ENCODE results near the gene SPATA32.

Gene SPATA32

DNA sequence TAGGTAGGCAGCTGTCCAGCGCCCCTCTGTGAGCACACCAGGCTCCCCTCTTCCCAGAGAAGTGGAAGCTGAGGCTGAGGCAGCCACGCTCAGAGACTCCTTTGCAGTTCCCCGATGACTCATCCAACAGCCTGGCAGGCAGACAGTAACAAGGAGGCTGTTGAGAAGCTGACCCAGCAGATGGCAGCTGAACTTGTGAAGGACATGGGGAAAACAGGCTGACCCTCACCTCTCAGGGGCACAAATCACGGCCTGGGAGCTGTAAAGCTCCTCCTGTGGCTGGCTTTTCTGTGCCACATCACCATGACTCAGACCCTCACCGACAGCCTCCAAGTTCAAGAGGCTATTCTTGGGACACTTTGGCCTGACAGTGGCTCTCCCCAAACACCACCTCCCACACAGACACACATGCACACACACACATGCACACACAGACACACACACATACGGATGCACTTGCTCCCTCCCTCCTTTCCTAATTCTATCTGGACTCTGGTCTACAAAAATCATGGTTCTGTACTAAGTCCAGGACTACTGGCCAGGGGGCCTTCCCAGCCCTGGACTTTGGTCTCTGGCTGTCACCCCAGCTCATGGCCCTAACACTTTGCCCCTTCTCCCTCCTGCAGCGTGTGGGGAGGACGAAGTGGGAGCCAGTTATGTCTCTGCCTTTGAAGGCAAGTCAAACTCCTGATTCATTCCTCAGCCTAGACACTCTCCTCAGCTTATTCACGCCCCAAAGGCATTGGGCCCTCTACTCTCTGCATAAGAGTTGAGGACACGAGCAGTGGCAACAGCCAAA is 31.7 kb upstream of the SPATA32 start:
- DNase-seq (ENCODE audit: low read depth), result no peak

DNA sequence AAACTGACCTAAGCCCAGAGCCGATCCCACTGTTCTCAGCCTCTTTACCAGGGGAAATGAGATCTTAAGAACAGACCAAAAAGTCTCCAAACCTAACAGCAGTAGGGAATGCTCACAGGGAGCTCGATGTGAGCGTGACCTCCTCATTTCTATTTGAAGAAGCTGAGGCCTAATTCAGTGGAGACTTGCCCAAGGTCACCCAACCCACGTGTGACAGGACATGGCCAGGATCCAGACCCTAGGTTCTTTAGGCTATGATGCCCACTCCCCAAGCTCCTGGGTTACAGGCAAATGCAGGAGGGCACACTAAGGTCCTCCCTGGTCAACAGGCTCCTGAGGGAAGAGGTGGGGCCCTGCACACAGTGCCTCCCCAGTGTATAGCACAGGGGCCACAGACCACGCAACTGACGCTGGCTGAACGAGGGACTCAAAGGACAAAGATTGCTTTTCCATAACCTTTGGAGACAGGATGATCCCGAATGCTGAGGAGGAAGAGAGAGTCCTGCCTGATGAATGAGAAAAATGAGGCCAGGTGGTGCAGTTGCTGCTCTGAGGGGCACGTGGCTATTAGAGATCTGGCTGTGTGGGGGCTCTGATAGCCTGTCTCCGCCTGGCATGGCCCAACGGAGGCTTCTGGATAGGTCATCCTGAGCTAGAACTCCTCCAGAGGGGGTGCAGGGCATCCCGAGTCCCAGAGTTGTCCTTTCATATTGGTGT is 31.0 kb upstream of the SPATA32 start:
- no peak for DNase-seq (ENCODE audit: low read depth)

DNA sequence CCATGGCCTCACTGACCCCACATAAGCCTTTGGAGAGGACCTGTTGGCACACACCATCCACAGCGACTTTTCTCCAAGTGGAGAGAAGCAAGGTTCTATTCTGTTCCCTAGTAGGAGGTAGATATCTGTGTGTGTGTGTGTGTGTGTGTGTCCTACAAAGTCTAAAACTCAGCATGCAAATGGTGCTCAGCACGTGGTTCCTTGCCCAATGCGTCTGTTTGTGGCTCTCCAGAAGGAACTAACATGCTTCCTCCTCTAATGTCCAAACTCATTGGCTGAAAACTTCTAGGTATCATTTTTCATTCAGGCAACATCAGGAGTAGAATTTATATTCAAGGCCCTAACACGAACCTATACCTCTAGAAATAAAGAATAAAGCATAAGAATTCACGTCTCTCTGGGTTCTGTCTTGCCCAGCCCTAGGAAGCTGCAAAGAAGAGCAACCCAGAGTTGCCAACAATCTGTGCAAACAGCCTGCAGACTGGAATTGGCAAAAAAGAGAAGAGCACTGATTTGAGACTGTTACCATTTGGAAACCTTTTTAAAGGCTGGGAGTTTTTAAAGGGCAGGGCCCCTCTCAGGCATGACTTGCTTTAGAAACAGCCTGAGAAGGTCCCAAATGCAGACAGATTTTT is 29.4 kb upstream of the SPATA32 start:
- DNase-seq (ENCODE audit: low read depth), result no peak

DNA sequence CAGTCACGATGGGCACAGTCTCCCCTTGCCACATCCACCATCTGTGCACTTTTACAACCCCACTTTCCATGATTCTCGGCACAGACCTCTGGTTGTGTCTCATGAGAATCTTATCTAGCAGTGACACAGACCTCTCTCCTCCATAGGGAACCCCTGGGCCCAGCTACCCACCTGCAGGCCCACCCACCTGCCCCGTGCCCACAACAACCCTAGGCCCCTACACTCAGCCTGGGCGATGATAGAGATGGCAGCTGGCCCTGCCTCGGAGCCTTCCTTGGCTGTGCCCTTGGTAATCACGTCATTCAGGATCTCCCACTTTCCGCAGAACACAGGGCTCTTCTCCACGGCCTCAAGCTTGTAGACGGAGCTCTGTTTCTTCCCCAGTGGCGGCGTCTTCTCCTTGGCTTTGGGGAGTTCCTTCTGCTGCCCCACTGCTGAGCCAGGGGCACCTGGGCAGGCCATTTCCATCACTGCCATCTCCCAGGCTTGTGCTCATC is 28.4 kb upstream of the SPATA32 start:
- no peak for DNase-seq (ENCODE audit: low read depth)

DNA sequence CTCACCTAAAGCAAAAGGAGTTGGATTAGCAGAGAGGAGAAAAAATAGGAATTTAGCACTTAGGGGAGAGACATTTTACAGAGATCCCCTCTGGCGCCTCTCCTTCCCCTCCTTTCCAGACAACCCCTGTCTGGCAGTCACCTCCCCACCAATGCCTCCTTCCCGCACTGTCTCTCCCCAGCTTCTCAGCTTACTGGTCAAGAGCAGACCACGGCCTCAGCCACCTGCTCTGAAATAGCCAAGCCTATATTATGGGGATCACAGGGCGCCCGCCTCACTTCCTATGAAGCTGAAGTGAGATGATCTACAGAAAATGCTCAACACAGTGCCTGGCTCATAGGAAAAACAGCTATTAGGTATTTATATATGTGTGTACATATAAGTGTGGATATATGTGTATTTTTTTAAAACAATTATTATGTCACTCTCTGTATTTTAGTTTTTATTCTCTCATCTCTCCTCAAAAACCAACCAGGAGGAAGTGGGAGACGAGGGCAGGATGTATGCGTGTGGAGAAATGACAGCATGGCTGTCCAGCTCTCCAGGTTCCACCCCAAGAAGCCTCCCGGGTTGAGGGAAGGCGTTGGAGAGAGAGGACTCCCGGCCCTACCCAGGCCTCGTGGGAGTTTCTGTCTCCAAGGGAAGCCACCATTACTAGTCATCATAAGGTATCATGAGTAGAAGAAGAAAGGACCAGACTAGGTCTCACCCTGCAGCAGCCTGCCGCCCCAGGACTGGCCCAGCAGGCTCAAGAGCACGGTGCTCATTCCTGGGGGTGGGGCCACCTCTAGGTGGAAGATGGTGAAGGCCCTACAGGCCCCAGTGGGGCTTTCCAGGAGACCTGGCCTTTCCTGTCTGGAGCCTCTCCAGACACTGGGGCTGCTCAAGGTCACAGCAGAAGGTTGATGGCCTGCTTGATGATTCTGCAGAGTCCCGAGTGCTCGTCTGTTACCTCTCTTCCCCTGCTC is 27.7 kb upstream of the SPATA32 start:
- DNase-seq (ENCODE audit: low read depth), result no peak

DNA sequence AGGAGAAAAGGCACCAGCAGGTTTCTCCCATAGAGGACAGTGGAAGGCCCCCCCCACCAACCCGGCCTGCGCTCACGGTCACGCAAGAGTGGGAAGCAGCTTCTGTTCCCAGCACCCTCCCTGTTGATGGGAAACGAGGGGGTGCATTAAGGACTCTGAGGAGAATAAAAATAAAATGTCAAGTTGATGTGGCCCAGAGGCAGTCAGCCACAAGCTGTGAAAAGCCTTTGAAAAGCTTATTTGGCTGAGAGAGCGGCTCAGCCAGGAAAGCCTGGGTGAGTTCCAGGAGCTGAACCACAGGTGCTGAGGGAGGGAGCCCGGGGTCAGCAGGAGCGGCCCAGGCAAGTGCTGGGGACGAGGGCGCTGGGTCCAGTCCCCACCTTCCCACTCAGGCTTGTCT is 26.9 kb upstream of the SPATA32 start:
- no peak for DNase-seq (ENCODE audit: low read depth)

DNA sequence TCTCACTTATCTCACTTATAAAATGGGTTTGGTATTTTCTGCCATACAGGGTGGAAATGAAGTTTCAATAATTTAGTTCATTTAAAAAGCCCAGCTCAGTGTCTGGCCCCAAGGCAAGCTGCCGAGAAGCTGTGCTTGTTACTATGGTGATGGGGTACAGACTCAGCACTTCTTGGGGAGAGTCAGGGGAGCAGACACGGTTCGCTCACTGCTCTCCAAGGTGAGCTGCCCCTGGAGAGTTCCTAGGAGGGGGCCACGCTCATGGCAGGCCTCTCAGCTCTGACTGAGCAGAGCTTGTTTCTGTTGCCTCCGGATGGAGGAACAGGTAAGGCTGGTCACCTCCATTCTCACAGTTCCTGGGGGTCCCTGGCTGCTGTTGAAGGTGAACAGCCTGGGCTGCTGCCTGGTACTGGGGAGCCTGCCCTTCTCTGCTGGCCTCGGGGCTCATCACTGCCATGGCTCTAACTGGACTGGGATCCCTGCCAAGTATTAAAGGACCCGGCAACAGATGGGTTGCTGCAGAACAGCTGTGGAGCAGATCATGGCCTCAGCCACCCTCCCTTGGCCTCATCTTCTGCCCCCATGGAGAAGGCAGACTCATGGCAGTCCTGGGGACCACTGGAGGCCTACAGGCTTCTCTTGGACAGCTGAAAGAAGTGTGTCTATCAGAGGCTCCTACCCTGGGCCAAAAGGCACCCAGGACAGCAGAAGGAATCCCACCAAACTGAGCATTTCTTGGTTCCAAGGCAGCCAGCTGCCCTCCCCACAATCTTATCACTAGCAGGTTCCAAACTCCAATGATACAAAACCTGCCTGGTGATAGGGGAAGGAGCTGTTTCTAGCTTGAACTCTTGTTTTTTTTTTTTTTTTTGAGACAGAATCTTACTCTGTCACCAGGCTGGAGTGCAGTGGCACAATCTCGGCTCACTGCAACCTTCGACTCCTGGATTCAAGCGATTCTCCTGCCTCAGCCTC is 25.9 kb upstream of the SPATA32 start:
- no peak for DNase-seq (ENCODE audit: low read depth)

DNA sequence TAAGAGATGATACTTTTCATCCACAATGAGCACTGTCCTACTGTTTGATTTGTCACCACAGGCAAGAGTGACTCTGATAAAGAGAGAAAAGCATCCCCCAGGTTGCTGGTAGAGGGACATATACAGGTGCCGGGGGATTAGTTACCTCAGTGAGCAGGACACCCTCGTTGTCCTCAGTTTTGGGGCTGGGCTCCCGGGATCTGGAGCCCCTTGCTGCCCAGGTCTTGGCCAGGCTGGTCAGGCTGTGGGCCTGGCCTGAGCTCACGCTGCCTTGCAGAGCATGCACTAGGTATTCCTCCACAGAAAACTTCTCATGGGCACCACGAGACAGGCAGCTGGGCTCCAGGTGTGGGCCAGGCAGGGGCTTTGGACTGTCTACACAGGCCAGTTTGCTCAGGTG is 24.4 kb upstream of the SPATA32 start:
- DNase-seq (ENCODE audit: low read depth), result no peak

DNA sequence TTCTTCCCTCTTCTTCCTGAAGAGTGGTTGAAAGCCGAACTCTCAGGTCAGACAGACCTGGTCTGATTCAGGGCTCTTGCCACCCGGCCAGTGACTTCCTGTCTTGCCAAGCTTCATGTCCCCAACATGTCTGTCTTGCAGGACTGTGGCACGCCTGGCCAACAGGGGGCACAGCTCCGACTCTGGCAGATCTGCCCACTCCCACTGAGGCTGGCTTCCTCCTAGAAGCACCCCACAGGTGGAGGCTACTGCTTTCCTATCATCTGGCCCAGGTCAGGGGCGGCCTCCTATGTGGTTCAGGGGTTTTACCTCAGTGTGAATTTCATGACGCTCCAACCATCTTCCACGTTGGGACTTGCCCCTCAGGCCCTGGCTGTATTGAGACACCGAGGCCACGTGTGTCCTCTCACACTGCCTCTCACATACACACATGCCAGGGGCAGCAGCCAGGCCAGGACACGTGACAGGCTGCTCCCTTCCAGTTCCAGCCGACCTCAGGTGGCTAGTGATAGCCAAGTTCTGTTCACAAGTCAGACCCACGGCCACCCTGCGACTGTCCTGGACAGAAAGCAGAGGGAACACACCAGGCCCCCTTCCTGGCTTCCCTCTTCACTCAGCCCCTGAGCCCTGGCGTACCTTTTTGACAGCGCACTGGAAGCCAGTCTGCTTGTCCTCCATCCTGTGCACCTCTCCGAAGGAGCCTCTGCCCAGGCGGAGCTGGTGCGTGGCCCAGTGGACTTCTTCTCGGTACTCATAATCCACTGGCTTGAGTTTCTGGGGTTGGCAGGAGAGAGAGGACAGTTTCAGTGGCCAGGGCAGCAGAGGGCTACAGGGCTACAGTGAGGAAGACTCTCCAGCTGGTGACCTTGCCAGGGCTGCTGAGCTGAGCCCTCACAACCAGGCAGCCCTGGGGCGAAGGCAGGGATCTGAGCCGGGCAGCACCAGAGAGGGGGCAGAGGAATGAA is 22.6 kb upstream of the SPATA32 start:
- no peak for DNase-seq (ENCODE audit: low read depth)

DNA sequence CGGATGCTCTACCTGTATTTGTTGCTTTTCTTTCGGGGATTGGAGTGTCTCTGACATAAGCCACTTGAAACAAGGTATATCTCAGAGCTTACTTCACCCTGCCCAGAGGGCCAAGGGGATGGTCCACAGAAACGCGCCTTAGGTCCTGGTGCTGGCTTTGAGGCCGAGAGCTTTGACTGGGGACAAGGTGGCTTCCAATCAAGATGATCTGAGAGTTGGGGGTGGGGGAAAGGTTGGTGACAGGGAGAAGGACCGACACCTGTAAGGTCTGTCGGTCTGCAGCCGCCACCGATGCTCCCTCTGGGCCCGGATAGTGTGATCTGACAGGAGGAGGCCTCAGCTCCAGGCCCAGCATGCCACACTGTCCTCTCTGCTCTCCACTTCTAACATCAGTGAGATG is 21.8 kb upstream of the SPATA32 start:
- DNase-seq (ENCODE audit: low read depth), result no peak

DNA sequence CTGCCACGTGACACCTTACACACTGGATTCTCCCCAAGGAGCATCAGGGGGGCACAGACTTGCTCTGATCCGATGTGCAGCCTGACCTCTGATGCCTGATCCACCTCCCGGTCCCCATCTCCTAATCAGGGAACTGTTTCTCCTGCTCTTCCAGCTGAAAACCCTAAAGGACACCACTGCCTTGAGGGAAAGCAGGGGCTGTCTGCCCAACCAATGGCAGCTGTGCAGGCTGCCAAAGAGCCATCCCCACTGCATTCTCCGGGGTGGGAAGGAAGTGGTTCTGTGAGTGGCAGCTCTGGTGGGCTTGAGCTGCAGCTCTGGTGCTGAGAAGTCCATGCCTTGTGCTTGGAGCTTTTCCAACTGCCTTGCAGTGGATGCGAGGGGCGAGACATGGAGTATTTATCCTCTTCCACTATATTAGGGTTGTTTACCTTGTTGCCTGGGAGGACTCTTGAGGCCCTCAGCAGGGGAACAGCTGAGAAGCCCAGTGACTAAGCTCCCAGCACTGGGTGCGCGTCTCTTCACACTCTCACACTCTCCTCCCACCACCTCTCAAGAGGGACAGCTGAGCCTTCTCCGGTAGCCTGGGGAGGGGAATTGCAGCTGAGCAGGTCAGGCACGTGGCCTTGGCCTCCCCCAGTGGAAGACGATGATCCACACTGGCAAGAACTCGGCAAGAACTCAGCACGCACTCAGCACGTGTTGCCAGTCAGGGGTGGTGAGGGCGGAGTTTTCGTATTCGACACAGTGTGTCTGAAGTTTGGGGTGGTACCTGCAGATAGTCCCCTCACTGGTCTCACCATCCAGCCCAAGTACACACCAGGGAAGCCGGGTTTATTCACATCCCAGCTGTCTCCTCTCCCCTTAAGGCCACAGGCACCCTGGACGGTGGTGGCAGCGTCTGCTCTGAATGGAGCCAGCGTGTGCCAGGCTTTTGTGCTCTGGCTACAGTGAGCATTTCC is 21.1 kb upstream of the SPATA32 start:
- no peak for DNase-seq (ENCODE audit: low read depth)

DNA sequence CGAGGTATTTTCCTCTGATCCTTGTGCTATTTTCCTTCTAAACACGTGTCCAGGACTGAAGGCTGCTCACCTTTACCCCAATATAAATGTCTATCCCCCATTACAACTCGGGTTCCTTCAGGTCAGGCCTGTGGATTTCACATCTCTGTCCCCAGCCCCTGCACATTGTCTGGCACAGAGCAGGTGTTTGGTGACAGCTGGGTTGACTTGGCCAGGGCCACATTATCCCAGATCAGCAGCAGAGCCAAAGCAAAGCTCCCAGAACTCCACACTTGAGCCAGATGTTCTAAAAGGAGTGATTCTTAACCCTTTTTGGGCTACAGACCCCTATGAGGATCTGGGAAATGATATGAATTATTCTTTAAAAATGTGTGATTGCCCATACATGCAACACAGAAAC is 18.0 kb upstream of the SPATA32 start:
- no peak for DNase-seq (ENCODE audit: low read depth)

DNA sequence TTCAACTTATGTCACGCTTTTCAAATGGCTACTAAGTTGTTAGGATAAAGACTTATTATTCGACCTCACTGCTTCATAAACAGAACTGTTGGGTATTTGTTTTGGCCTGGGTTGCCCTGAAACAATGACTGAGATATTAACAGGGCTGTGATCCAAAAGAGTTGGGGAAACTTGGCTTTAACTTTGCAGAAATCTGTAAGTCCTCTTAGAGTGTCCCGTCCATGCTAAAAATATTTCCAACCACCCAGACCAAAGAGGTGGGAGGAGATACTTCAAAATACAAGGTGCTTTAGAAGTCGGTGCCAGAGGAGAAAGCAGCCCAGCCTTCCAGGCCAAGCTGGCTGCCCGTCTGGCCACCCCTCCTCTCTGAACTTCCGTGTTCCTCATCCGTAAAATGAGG is 16.1 kb upstream of the SPATA32 start:
- no peak for DNase-seq (ENCODE audit: low read depth)

DNA sequence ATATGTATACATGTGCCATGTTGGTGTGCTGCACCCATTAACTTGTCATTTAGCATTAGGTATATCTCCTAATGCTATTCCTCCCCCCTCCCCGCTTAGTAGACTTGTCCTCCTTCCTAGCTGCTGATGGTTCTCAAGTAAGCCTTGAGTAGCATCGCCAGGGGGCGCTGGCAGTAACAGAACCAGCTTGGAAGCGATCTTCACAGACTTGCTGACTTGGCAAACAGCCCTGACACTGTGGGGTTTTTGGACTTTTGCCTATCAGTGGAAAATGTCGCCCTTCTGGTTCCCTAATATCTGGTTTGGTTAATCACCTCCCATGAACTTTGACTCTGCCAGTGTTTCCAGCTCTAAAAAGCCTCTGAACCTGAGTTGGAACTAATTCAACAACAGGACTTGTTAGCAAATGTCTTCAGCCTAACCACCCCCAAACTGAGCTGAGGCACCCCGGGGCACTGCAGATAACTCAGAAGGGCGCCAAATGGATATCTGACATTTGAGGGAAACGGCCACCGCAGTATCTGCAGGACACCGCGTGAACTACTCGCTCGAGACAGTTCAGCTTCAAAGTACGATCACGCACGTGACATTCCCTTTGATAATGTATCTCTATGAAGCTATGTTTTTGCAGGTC is 15.4 kb upstream of the SPATA32 start:
- DNase-seq (ENCODE audit: low read depth), result peak; percentile 80

DNA sequence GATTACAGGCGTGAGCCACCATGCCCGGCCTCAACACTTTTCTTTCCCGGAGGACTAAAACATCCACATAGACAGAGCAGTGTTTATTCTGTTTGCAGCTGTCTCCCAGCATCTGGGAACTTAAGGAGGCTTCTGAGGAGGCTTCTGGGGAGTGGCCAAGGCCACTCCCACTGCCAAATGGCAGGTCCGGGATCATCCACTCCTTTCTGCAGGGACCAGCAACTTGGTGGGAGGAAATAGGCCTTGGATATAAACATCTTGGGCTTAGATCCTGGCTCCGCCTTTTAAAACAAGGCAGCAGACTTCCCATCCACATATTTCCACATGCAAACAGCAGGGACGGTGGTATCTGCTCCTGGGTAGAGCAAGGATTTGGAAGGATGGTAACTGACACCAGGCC is 14.1 kb upstream of the SPATA32 start:
- no peak for DNase-seq (ENCODE audit: low read depth)

DNA sequence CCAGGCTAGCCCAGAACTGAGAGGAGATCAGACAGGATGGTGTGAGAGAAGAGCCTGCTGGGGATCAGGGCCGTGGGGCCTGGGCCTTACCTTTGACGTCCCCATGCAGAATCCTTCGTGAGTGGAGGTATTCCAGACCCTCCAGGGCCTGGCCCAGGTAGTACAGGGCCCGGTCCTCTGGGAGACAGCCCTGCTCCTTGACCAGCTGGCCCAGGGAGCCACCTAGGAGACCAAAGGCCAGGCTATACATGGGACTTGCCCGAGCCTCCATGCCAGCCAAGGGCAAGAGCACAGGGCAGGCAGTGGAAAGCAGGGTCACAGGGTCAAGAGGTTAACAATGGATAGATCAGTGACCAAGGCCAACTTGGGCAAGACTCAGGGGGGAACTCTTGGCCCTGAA is 12.1 kb upstream of the SPATA32 start:
- no peak for DNase-seq (ENCODE audit: low read depth)

DNA sequence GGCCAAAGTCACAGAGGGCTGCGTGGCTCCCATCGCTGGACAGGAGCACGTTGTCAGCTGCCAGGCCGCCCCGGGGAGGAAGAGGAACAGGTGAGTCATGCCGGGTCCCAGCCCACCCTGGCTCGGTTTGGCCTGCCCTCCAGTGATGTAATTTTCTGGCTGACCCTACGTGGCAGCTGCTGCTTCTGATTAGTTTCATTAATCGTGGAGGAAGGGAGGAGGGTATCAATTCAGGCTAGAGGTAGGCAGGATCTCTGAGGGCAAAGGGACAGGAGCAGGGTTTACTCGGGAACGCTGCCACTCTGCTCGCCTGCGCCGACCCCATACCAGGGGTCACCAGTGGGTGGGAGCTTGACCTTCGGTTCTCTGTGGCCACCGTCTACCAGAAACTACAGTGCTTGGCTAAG is 11.7 kb upstream of the SPATA32 start:
- no peak for DNase-seq (ENCODE audit: low read depth)

DNA sequence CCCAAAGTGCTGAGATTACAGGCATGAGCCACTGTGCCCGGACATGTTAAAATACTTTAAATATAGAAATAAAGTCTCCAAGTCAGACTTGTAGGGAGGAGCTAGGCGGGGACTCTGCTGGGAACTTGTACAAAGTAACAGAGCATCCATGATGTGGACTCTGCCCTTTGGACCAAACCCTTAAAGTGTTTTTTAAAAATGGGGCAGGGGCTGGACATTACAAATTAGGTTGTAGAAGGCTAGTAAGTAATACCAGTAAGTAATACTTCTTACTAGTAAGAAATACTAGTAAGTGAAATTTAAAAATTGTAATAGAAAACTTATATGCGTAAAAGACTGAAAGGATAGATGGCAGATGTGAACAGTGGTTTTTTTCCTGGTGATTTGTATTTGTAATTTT is 9.7 kb upstream of the SPATA32 start:
- no peak for DNase-seq (ENCODE audit: low read depth)
